Naive thymus-derived CD4-positive, alpha-beta T cell (primary cell): ENCODE results near the gene C11orf21. TPM values are rescaled to one million over a fixed set of nuclear protein-coding genes. Genes with fewer than 3 reads are reported as not detected.
A peak's percentile ranks its signal among the peaks of the same experiment; 100 is the strongest.

Source experiments
- ATAC-seq: fragments of 150-1000 bp; cut with Tn5 transposase; 2 replicates; pipeline ENCODE4 v1.10.0; 2021; ENCODE audit warnings: mild to moderate bottlenecking, moderate library complexity
- CTCF ChIA-PET: fragments of 350-600 bp; sonication (Branson Sonifier 250); formaldehyde crosslinking; loops from one replicate; lab custom pipeline; 2021; ENCODE audit warnings: antibody characterized with exemption; lab: Charles Lee
- POLR2A ChIA-PET: fragments of 350-600 bp; sonication (Branson Sonifier 250); formaldehyde crosslinking; loops from one replicate; lab custom pipeline; 2021; ENCODE audit warnings: antibody characterized with exemption, inconsistent platforms; lab: Charles Lee
- DNase-seq, 9 donors: peaks; one replicate each; pipeline versions ENCODE4 v3.0.0 to v3.0.0-alpha.2; 2020 to 2022; ENCODE audit warnings: mixed read lengths in 1 of 9
- H3K27ac ChIP-seq: one replicate; pipeline ENCODE4 v1.7.0; 2013; ENCODE audit warnings: mild to moderate bottlenecking, low read depth, low read length, moderate library complexity
- H3K27me3 ChIP-seq, 2 donors: one replicate each; pipeline ENCODE4 v1.7.0; 2013; ENCODE audit warnings: low read length in 2 of 2, mild to moderate bottlenecking in 2 of 2, moderate library complexity in 2 of 2; ENCODE audit not compliant: control insufficient read depth in 2 of 2, insufficient read depth in 2 of 2
- H3K36me3 ChIP-seq, 3 experiments: 1 replicate in 2 of 3; 2 replicates in 1 of 3; pipeline ENCODE4 v1.7.0; 2013; ENCODE audit warnings: low read length in 3 of 3, mild to moderate bottlenecking in 3 of 3, moderate library complexity in 1 of 3; ENCODE audit not compliant: insufficient read depth in 3 of 3, control insufficient read depth in 2 of 3
- H3K4me1 ChIP-seq, 2 donors: one replicate each; pipeline ENCODE4 v1.7.0; 2013; ENCODE audit warnings: low read length in 2 of 2, mild to moderate bottlenecking in 2 of 2, moderate library complexity in 1 of 2; ENCODE audit not compliant: control insufficient read depth in 2 of 2, insufficient read depth in 2 of 2
- H3K4me3 ChIP-seq: 2 replicates; pipeline ENCODE4 v1.7.0; 2013; ENCODE audit warnings: mild to moderate bottlenecking, low read length
- H3K9me3 ChIP-seq, 3 experiments: 1 replicate in 2 of 3; 2 replicates in 1 of 3; pipeline ENCODE4 v1.7.0; 2013; ENCODE audit warnings: low read length in 3 of 3; ENCODE audit not compliant: control insufficient read depth in 2 of 3
- H3K27ac Mint-ChIP-seq, 9 donors: one replicate each; pipeline ENCODE4 v1.8.0; 2020 to 2022; ENCODE audit warnings: mixed read lengths in 9 of 9, mild to moderate bottlenecking in 8 of 9, moderate library complexity in 5 of 9, inconsistent platforms in 2 of 9
- H3K27me3 Mint-ChIP-seq, 5 donors: one replicate each; pipeline ENCODE4 v1.8.0; 2021 to 2022; ENCODE audit warnings: mixed read lengths in 5 of 5, mild to moderate bottlenecking in 1 of 5
- H3K36me3 Mint-ChIP-seq, 5 donors: one replicate each; pipeline ENCODE4 v1.8.0; 2020 to 2022; ENCODE audit warnings: mixed read lengths in 5 of 5, mild to moderate bottlenecking in 3 of 5, inconsistent platforms in 1 of 5
- H3K4me1 Mint-ChIP-seq, 7 donors: one replicate each; pipeline ENCODE4 v1.8.0; 2020 to 2022; ENCODE audit warnings: mixed read lengths in 7 of 7, mild to moderate bottlenecking in 3 of 7, inconsistent platforms in 1 of 7
- H3K4me3 Mint-ChIP-seq, 10 donors: one replicate each; pipeline ENCODE4 v1.8.0; 2020 to 2022; ENCODE audit warnings: mild to moderate bottlenecking in 10 of 10, mixed read lengths in 10 of 10, moderate library complexity in 6 of 10, inconsistent platforms in 2 of 10
- H3K9me3 Mint-ChIP-seq, 11 donors: one replicate each; pipeline ENCODE4 v1.8.0; 2020 to 2022; ENCODE audit warnings: mixed read lengths in 11 of 11, mild to moderate bottlenecking in 4 of 11, inconsistent platforms in 1 of 11, moderate library complexity in 1 of 11
- intact Hi-C, 2 donors: fragments of 100-400 bp; cut with micrococcal nuclease; formaldehyde crosslinking; loops; one replicate each; pipeline ENCODE4 v1.15.1; 2023
- polyA plus RNA-seq, 2 donors: library from polyadenylated mRNA; unstranded; fragments of 300-500 nt; fragmentation: Illumina TruSeq; gene quantifications; one replicate each; pipeline ENCODE4 v1.2.3, GENCODE V29; 2021
- total RNA-seq, 6 experiments: library from RNA in 5 of 6; stranded (reverse) in 5 of 6; gene quantifications; 1 replicate in 5 of 6; 2 replicates in 1 of 6; pipeline ENCODE4 v1.2.3 and lab custom pipeline; 2021 to 2026

The C11orf21 gene
- total and polyA plus RNA-seq, 7 experiments from 2014 or later: 10.7 to 153 (median 82.5) TPM

DNA sequence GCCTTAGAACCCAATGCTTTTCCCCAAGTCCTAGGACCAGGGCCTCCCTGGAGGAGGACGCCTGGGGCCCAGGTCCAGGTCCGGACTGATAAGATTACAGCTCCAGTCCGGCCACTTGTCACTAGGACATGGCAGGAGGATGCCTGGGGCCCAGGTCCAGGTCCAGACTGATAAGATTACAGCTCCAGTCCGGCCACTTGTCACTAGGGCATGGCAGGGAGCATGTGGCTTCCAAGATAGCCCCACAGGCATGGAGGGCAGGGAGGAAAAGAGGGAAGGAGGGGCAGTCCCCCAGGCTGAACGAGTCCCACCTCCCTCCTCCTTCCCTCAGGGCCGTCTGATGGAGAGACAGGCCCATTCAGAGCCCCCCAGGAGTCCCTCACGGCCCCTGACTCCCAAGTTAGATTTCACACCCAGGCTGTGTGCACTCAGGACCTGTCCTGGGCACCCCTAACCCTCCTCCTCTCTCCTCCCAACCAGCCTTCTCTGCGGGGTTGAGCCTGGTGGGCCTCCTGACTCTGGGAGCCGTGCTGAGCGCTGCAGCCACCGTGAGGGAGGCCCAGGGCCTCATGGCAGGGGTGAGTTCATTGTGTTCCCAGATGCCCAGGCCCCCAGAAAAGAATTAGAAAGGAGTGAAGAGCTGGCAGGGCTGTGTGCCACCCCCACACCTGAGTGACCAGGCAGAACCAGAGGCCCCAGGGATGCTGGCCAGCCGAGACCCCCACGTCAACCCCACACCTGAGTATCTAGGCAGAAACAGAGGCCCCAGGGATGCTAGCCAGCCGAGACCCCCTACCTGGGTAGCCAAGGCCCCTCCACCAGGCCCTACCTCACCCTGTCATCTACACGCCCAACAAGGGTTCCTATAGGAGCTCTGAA is 2.1 kb upstream of the C11orf21 start:
- Histone ChIP-seq H3K4me1 (peaks cover 48 to 65% of the 10 kb centered on the region in 2 donors), H3K9me3 (no peaks in the 10 kb centered on the region), H3K4me3 (peak overlapping the region; percentile 76), H3K36me3 (peaks cover 0 to 15% (median 0%) of the 10 kb centered on the region in 3 experiments), H3K27ac (peak overlapping the region; percentile 81), H3K27me3 (no peaks in the 10 kb centered on the region)
- H3K4me3 Mint-ChIP-seq: peak overlapping the region; percentile 48 to 98 (median 94)
- ChIA-PET POLR2A (interaction anchor here (0.6 to 4.1 kb wide), 7 partner anchors 72 to 116 kb away, joined by 3 to 27 read pairs (median 5); partner anchors contain the start of genes CD81 and TSSC4), CTCF (interaction anchor here (0.7 to 9.0 kb wide), 7 partner anchors 9 to 225 kb away, joined by 3 to 167 read pairs (median 6); partner anchors contain the start of gene TSSC4)
- intact Hi-C loops: loop anchor here (5.0 to 10.0 kb wide), 6 partner anchors 163 to 683 kb away; partner anchors contain the start of genes CDKN1C (in 1 of the 2) and CTSD (in 1 of the 2)
- peaks cover 20 to 60% (median 42%) of the 10 kb centered on the region in 7 donors for H3K4me1 Mint-ChIP-seq
- no peaks in the 10 kb centered on the region for H3K27me3 Mint-ChIP-seq
- no peak for ATAC-seq
- H3K9me3 Mint-ChIP-seq: no peaks in the 10 kb centered on the region
- peaks cover 0 to 6% (median 0%) of the 10 kb centered on the region in 5 donors for H3K36me3 Mint-ChIP-seq
- H3K27ac Mint-ChIP-seq: peak overlapping the region in 8 of 9 donors; percentile 21 to 96 (median 92)
- no peak for DNase-seq

DNA sequence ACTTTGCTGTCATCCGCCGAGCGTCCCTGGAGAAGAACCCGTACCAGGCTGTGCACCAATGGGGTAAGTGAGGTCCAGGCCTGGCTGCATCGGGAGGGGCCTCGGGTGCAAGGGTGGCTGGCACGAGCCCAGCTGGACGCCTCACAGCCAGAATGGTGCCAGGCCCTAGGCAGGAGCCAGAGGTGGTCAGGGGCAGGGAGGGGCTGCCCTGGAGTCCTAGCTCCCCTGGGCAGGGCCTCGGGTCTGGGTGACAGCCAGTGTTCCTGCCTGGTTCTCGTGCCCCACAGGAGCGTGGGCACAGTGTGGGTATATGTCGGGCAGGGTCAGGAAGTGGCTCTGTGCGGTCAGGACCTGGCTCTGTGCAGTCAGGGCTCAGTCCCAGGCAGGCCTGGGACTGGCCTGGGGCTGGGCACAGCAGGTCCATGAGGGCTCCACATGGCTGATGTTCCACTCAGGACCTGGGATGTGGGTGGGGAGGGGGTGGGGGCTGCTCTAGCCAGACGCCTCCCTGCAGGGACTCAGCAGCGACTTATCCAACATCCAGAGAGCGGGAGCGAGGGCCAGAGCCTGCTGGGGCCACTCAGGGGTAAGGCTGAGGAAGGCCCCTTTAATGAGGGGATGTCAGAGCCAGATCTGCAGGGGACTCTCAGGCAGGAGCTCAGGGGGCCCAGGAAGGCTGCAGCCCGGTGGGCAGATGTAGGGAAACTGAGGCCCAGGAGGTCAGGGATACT is 1.3 kb upstream of the C11orf21 start:
- peaks cover 28 to 63% (median 42%) of the 10 kb centered on the region in 7 donors for H3K4me1 Mint-ChIP-seq
- H3K27me3 Mint-ChIP-seq: no peaks in the 10 kb centered on the region
- H3K4me3 Mint-ChIP-seq: peak overlapping the region; percentile 92 to 98 (median 96)
- Histone ChIP-seq H3K36me3 (peaks cover 0 to 21% (median 0%) of the 10 kb centered on the region in 3 experiments), H3K27ac (peak overlapping the region; percentile 81), H3K9me3 (no peaks in the 10 kb centered on the region), H3K27me3 (no peaks in the 10 kb centered on the region), H3K4me3 (peak overlapping the region; percentile 76), H3K4me1 (peaks cover 50 to 68% of the 10 kb centered on the region in 2 donors)
- intact Hi-C loops: loop anchor here (1.0 to 10.0 kb wide), 9 partner anchors 74 to 684 kb away; partner anchors contain the start of genes CD81 (in 1 of the 2), CDKN1C (in 1 of the 2), CTSD (in 1 of the 2) and TSSC4 (in 1 of the 2)
- ChIA-PET CTCF (interaction anchor here (0.6 to 9.0 kb wide), 4 partner anchors 98 to 596 kb away, joined by 3 to 167 read pairs (median 4); partner anchors contain the start of gene TSSC4), POLR2A (interaction anchor here (0.7 to 4.1 kb wide), 8 partner anchors 12 to 589 kb away, joined by 3 to 27 read pairs (median 4); partner anchors contain the start of genes CD81 and TSSC4)
- ATAC-seq (no peak), DNase-seq (no peak)
- H3K9me3 Mint-ChIP-seq: no peaks in the 10 kb centered on the region
- peak overlapping the region; percentile 90 to 96 (median 93) for H3K27ac Mint-ChIP-seq
- peaks cover 0 to 6% (median 0%) of the 10 kb centered on the region in 5 donors for H3K36me3 Mint-ChIP-seq

DNA sequence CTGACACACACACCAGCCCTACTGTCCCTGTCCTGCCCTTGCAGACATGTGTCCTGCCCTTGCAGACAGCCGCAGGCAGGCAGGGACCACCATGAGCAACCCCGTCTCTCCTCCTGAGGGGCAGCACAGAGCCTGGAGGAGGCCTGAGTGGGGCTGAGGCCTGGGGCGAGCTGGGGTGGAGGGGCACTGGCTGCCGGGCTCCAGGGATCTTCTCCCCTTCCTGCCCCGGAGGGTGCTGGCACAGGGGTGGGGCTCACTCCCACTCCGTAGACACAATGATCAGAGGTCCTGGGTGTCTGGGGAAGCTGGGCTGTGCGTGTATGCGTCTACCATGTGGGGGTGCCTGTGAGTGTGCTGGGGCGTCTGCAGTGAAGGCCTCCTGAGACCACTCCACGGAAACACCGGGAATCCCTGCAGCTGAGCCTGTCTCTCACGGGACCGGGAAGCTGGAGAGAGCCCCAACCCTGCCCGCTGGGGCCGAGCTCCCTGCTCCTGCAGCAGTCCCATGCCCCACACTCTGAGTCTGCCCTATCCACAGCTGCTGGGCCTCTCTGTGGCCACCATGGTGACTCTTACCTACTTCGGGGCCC is 683 bp upstream of the C11orf21 start:
- H3K4me1 Mint-ChIP-seq: peaks cover 30 to 65% (median 47%) of the 10 kb centered on the region in 7 donors
- peak overlapping the region; percentile 92 to 98 (median 96) for H3K4me3 Mint-ChIP-seq
- H3K9me3 Mint-ChIP-seq: no peaks in the 10 kb centered on the region
- H3K27me3 Mint-ChIP-seq: no peaks in the 10 kb centered on the region
- H3K27ac ChIP-seq: peak overlapping the region; percentile 81
- H3K27ac Mint-ChIP-seq: peak overlapping the region; percentile 90 to 96 (median 93)
- H3K27me3 ChIP-seq: no peaks in the 10 kb centered on the region
- ChIA-PET CTCF (interaction anchor here (0.6 to 9.0 kb wide), 4 partner anchors 98 to 596 kb away, joined by 3 to 167 read pairs (median 4); partner anchors contain the start of gene TSSC4), POLR2A (interaction anchor here (0.5 to 4.1 kb wide), 10 partner anchors 12 to 711 kb away, joined by 3 to 27 read pairs (median 3); partner anchors contain the start of genes CD81 and TSSC4)
- peaks cover 50 to 73% of the 10 kb centered on the region in 2 donors for H3K4me1 ChIP-seq
- ATAC-seq: peak; percentile 33
- H3K9me3 ChIP-seq: no peaks in the 10 kb centered on the region
- peaks cover 0 to 23% (median 0%) of the 10 kb centered on the region in 3 experiments for H3K36me3 ChIP-seq
- H3K36me3 Mint-ChIP-seq: peaks cover 0 to 6% (median 0%) of the 10 kb centered on the region in 5 donors
- intact Hi-C loops: loop anchor here (1.0 to 10.0 kb wide), 9 partner anchors 75 to 685 kb away; partner anchors contain the start of genes CD81 (in 1 of the 2), CDKN1C (in 1 of the 2), CTSD (in 1 of the 2) and TSSC4 (in 1 of the 2)
- DNase-seq: peak in 6 of 9 donors; percentile 27 to 41 (median 34)
- peak overlapping the region; percentile 76 for H3K4me3 ChIP-seq

DNA sequence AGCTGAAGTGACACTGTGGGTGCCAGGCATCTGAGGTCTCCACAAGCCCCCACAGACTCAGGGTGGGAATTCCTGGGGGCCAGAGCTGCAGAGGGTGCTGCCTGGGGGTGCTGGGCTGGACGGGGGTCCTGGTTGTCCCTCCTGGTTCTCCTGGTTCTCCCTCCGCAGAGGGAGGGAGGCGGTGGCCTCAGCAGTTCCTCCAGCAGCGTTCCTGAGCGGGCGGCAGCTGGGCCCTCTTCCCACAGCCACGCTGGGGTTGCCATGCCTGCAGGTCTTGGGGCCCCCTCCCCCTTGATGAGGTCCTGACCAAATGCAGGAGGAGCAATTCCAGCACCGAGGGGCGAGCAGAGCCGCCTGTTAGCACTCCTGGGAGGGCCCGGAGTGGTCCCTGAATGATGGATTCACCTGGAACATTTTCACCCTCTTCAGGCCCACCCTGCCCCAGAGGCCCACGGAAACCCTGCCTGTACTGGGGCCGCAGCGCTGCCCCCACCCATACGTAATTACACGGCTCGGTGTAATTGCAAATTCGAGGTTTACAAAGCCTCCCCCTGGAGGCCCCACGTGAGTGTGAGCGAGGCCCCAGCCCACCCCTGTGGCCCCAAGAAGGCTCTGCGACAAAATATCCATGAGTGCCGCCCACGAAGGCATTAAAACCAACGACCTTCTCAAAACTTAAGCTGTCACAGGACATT is 635 bp downstream of the C11orf21 start:
- Mint-ChIP-seq H3K4me1 (peaks cover 26 to 62% (median 49%) of the 10 kb centered on the region in 7 donors), H3K27me3 (no peaks in the 10 kb centered on the region), H3K36me3 (peaks cover 0 to 6% (median 0%) of the 10 kb centered on the region in 5 donors), H3K9me3 (no peaks in the 10 kb centered on the region), H3K4me3 (peak overlapping the region; percentile 92 to 98 (median 96)), H3K27ac (peak overlapping the region; percentile 90 to 96 (median 95))
- no peaks in the 10 kb centered on the region for H3K9me3 ChIP-seq
- H3K27me3 ChIP-seq: no peaks in the 10 kb centered on the region
- H3K27ac ChIP-seq: peak overlapping the region; percentile 81
- peak in 4 of 9 donors; percentile 16 to 27 (median 24) for DNase-seq
- ChIA-PET POLR2A (interaction anchor here (0.7 to 4.1 kb wide), 7 partner anchors 13 to 119 kb away, joined by 3 to 27 read pairs (median 4); partner anchors contain the start of genes ASCL2 and TSSC4), CTCF (interaction anchor here (0.6 to 9.0 kb wide), 2 partner anchors 119 to 402 kb away, joined by 3 to 167 read pairs; no protein-coding TSS in a partner anchor)
- H3K4me3 ChIP-seq: peak overlapping the region; percentile 76
- intact Hi-C loops: loop anchor here (5.0 to 10.0 kb wide), 6 partner anchors 166 to 686 kb away; partner anchors contain the start of genes CDKN1C (in 1 of the 2) and CTSD (in 1 of the 2)
- ATAC-seq: peak; percentile 19
- H3K4me1 ChIP-seq: peaks cover 45 to 61% of the 10 kb centered on the region in 2 donors
- H3K36me3 ChIP-seq: peaks cover 0 to 36% (median 0%) of the 10 kb centered on the region in 3 experiments
